ENCODE results near the gene FASTKD2. TPM values are rescaled to one million over a fixed set of nuclear protein-coding genes. Genes with fewer than 3 reads are reported as not detected.

Gene FASTKD2
- total and polyA plus RNA-seq, 2 of the 8 experiments (the other 6 are each of a cell fraction or from before 2014, with no cell fraction given) = 35.7 to 38.5 TPM

DNA sequence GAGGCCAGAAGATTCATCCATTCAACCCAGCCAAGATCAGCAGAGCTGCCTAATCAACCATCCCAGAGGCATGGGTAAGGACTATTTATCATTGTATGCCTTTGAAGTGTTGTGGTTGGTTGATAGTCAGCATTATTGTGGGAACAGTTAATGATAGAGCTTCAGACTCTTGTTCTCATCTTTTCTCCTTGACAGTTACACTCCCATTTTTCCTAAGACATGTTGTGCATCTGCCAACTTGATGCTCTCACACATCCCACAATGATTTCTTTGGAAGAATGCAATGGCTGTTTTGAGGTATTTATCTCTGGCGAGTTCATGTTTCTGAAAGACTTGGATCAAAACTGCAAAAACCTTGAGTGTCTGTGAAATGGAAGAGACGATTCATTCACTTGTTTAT is 55.4 kb downstream of the FASTKD2 start:
- no peaks in the 10 kb centered on the region for H3K23me2 ChIP-seq (ENCODE audit: low read depth, low read length)
- no peak overlapping the region for H3K23ac ChIP-seq (ENCODE audit: insufficient read length)
- no peaks in the 10 kb centered on the region for H3K79me2 ChIP-seq (ENCODE audit: control insufficient read depth in 1 of 2, insufficient read depth in 2 of 2, low read length in 2 of 2)
- no peak overlapping the region for H3K4me3 ChIP-seq (ENCODE audit: extremely low read depth in 1 of 4, insufficient read depth in 2 of 4, low read depth in 3 of 4, low read length in 4 of 4)
- peaks cover 0 to 1% (median under 1%) of the 10 kb centered on the region in 4 experiments; a peak in 3 of 8 replicates for H3K36me3 ChIP-seq (ENCODE audit: control insufficient read depth in 2 of 4, insufficient read depth in 4 of 4, low read length in 3 of 4)
- no peak overlapping the region for H2BK12ac ChIP-seq (ENCODE audit: low read depth, low read length)
- no peak overlapping the region for H2BK120ac ChIP-seq (replicated peaks; ENCODE audit: low read depth, low read length)
- no peak overlapping the region for H3K14ac ChIP-seq (ENCODE audit: insufficient read length)
- H3K4ac ChIP-seq (replicated peaks; ENCODE audit: insufficient read length, low read depth, low read length) = no peak overlapping the region
- no peak overlapping the region for H4K91ac ChIP-seq (replicated peaks; ENCODE audit: insufficient read length, low read length)
- no peak overlapping the region for H4K5ac ChIP-seq (ENCODE audit: insufficient read length, low read depth, low read length)
- H3K18ac ChIP-seq (ENCODE audit: extremely low read depth, low read length) = no peak overlapping the region
- H4K20me1 ChIP-seq (replicated peaks in 1 of 2; ENCODE audit: control insufficient read depth in 1 of 2, insufficient read depth in 2 of 2, low read length in 2 of 2) = no peaks in the 10 kb centered on the region
- no peak overlapping the region for H2BK20ac ChIP-seq (ENCODE audit: low read length)
- peaks cover 0 to 1% (median 0%) of the 10 kb centered on the region in 4 experiments; a peak in 1 of 7 replicates for H3K27me3 ChIP-seq (replicated peaks in 1 of 4; ENCODE audit: control insufficient read depth in 3 of 4, extremely low read depth in 1 of 4, insufficient read depth in 3 of 4, low read length in 3 of 4)
- ChIA-PET CTCF (ENCODE audit: partially characterized antibody) (interaction anchor here (1.1 to 3.6 kb wide), 3 partner anchors 12 to 18 kb away, joined by 3 to 16 read pairs (median 4); no protein-coding TSS in a partner anchor), POLR2A (ENCODE audit: partially characterized antibody) (interaction anchor here (1.2 to 1.4 kb wide), 2 partner anchors 15 to 17 kb away, joined by 3 to 4 read pairs; no protein-coding TSS in a partner anchor)
- H2AFZ ChIP-seq (ENCODE audit: low read length) = no peak overlapping the region
- H3K27ac ChIP-seq (ENCODE audit: low read depth, low read length) = no peak overlapping the region
- H3K9ac ChIP-seq (replicated peaks in 1 of 4; ENCODE audit: extremely low read depth in 1 of 4, low read depth in 3 of 4, low read length in 3 of 4) = no peak overlapping the region
- H2BK5ac ChIP-seq (ENCODE audit: low read depth, low read length) = no peak overlapping the region
- FAIRE-seq (no peak), DNase-seq (ENCODE audit: low read depth in 1 of 2, low spot score in 2 of 2) (no peak)
- no peak overlapping the region for H3K56ac ChIP-seq (replicated peaks; ENCODE audit: insufficient read length, low read depth, low read length)
- H3K79me1 ChIP-seq (ENCODE audit: low read depth, low read length) = no peaks in the 10 kb centered on the region
- 90% methylated on average over 2 of the region's 2 CpGs; no CpG with 5 or more reads in 1 of the 2 experiments for WGBS, 2 experiments (ENCODE audit: extremely low coverage in 1 of 2, insufficient coverage in 1 of 2, insufficient read length in 1 of 2, insufficient replicate concordance in 2 of 2, low coverage in 1 of 2, low lambda C conversion rate in 2 of 2, missing lambda C conversion rate in 1 of 2)
- no peak overlapping the region for H2BK15ac ChIP-seq (ENCODE audit: low read length)
- H3K4me1 ChIP-seq (replicated peaks in 1 of 4; ENCODE audit: control insufficient read depth in 3 of 4, insufficient read depth in 4 of 4, low read length in 3 of 4) = peaks cover 0 to 6% (median 0%) of the 10 kb centered on the region in 4 experiments; a peak in 2 of 7 replicates
- H4K8ac ChIP-seq (ENCODE audit: extremely low read depth, insufficient read depth, low read length) = no peak overlapping the region
- H3K9me3 ChIP-seq (ENCODE audit: insufficient read depth in 2 of 2, low read depth in 1 of 2, low read length in 1 of 2) = peaks cover under 1 to 2% of the 10 kb centered on the region in 2 experiments; a peak in 3 of 4 replicates
- no peak overlapping the region for H3K4me2 ChIP-seq (ENCODE audit: insufficient read depth in 1 of 2, low read depth in 2 of 2, low read length in 2 of 2)
- no peak overlapping the region for H2AK5ac ChIP-seq (ENCODE audit: low read depth, low read length)
- TF ChIP-seq FOSL1 (IDR thresholded peaks at IDR 0.05; ENCODE audit: insufficient read depth, low read depth, low read length) (no peak), EGR1 (IDR thresholded peaks at IDR 0.05; ENCODE audit: borderline replicate concordance, low read depth, low read length) (no peak), KDM4A (IDR thresholded peaks at IDR 0.05; ENCODE audit: low read depth, low read length, severe bottlenecking) (no peak), BCL11A (IDR thresholded peaks at IDR 0.05; ENCODE audit: low read depth in 2 of 2, low read length in 2 of 2) (no peak), SIX5 (IDR thresholded peaks at IDR 0.05; ENCODE audit: low read depth, low read length) (no peak), JUND (IDR thresholded peaks at IDR 0.05; ENCODE audit: low read length) (no peak), BRCA1 (IDR thresholded peaks at IDR 0.05; ENCODE audit: low read depth, low read length) (no peak), CEBPB (IDR thresholded peaks at IDR 0.05; ENCODE audit: low read depth, low read length) (no peak)

Data from H1 (cell line).